H1 (cell line): ENCODE measurements around the gene EN2. TPM values are rescaled to one million over a fixed set of nuclear protein-coding genes. Genes with fewer than 3 reads are reported as not detected.

Source experiments
- CREB1 ChIP-seq: IDR thresholded peaks from 2 replicates; pipeline ENCODE4 v1.6.1; 2012; ENCODE audit warnings: inconsistent platforms
- JUN ChIP-seq: IDR thresholded peaks from 2 replicates; pipeline ENCODE4 v1.6.1; 2011; ENCODE audit warnings: low read depth, mild to moderate bottlenecking, improper control_type of control experiment, low read length
- SAP30 ChIP-seq: fragments of 300-600 bp; sonication (generic); IDR thresholded peaks from 2 replicates; pipeline ENCODE4 v1.7.1; 2012; ENCODE audit warnings: low read length, moderate library complexity, mild to moderate bottlenecking, inconsistent platforms; ENCODE audit not compliant: insufficient read depth, insufficient replicate concordance
- SP4 ChIP-seq: IDR thresholded peaks from 2 replicates; pipeline ENCODE4 v1.6.1; 2012; ENCODE audit warnings: low read length, inconsistent platforms
- polyA plus RNA-seq, 7 experiments: library from polyadenylated mRNA; depleted of rRNA in 3 of 7; stranded (reverse) in 5 of 7; unstranded in 2 of 7; fragments of >200 nt in 5 of 7; fragments of 200-250 nt in 2 of 7; gene quantifications; 1 replicate in 5 of 7; 2 replicates in 1 of 7; 4 replicates in 1 of 7; pipeline versions ENCODE4 v1.2.1 to v1.2.3, GENCODE V29; 2011 to 2013; ENCODE audit warnings: missing spikeins in 2 of 7, mixed read lengths in 2 of 7
- total RNA-seq: library from RNA; stranded (reverse); fragmentation: NEBNext Ultra II Directional; extraction: Animal tissue kit (Norgen Biotek cat#: 25700); gene quantifications from 2 replicates; pipeline ENCODE4 v1.2.1, GENCODE V29; 2021
- TF ChIP-seq, protein P1 (sequence below), 3 experiments: IDR thresholded peaks; 1 replicate in 2 of 3; 2 replicates in 1 of 3; pipeline versions ENCODE4 v1.5.1 to v1.6.1; 2011; ENCODE audit warnings: low read length in 3 of 3, mild to moderate bottlenecking in 3 of 3, inconsistent platforms in 2 of 3, low read depth in 1 of 3, moderate library complexity in 1 of 3; ENCODE audit not compliant: insufficient read depth in 1 of 3; ENCODE audit errors: control extremely low read depth in 1 of 3

The EN2 gene
- total and polyA plus RNA-seq, 2 of the 8 experiments (the other 6 are each of a cell fraction or from before 2014, with no cell fraction given), result not detected

DNA sequence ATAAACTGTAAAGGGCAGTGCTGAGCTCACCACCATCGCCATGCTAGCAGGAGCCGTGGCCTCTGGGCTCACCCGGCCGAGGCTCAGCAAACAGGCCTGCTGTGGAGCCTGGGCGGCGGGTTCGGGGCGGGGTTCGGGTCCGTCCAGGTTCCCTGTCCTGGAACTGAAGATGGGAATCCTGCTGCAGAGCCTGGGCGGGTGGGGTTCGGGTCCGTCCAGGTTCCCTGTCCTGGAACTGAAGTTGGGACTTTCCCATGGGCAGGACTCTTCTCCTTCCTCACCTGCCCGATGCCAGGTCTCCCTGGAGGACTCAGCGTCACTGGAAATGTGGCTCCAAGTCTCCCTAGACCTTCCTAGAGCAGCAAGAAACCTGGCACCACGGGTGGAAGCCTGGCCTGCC, 36.6 kb downstream of the EN2 start (continued):
- TF ChIP-seq, protein P1, sequence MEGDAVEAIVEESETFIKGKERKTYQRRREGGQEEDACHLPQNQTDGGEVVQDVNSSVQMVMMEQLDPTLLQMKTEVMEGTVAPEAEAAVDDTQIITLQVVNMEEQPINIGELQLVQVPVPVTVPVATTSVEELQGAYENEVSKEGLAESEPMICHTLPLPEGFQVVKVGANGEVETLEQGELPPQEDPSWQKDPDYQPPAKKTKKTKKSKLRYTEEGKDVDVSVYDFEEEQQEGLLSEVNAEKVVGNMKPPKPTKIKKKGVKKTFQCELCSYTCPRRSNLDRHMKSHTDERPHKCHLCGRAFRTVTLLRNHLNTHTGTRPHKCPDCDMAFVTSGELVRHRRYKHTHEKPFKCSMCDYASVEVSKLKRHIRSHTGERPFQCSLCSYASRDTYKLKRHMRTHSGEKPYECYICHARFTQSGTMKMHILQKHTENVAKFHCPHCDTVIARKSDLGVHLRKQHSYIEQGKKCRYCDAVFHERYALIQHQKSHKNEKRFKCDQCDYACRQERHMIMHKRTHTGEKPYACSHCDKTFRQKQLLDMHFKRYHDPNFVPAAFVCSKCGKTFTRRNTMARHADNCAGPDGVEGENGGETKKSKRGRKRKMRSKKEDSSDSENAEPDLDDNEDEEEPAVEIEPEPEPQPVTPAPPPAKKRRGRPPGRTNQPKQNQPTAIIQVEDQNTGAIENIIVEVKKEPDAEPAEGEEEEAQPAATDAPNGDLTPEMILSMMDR (IDR thresholded peaks at IDR 0.05; ENCODE audit: control extremely low read depth in 1 of 3, insufficient read depth in 1 of 3, low read depth in 1 of 3, low read length in 3 of 3), result no peak
- TF ChIP-seq SAP30, result no peak
- no peak for TF ChIP-seq JUN
- TF ChIP-seq SP4, result no peak
- no peak for TF ChIP-seq CREB1
